GM12878 (cell line): ENCODE measurements around the gene GTSF1L.

ENCODE experiments used
- ATF3 ChIP-seq: IDR thresholded peaks from 2 replicates; pipeline ENCODE4 v1.6.1; 2011; ENCODE audit warnings: low read depth, mild to moderate bottlenecking, low read length, moderate library complexity, borderline replicate concordance; ENCODE audit errors: extremely low read depth
- BHLHE40 ChIP-seq, 2 experiments: fragments of 450-650 bp in 1 of 2; IDR thresholded peaks; 2 replicates each; pipeline ENCODE4 v1.6.1; 2011 to 2017; ENCODE audit warnings: low read depth in 2 of 2, borderline replicate concordance in 1 of 2, improper control_type of control experiment in 1 of 2, low read length in 1 of 2, mild to moderate bottlenecking in 1 of 2
- CEBPB ChIP-seq, 2 experiments: fragments of 150-350 bp in 1 of 2; IDR thresholded peaks; 2 replicates each; pipeline ENCODE4 v1.6.1; 2012 to 2014; ENCODE audit warnings: low read depth in 2 of 2, low read length in 2 of 2, borderline replicate concordance in 1 of 2, inconsistent platforms in 1 of 2
- CTCF ChIP-seq, 3 experiments: IDR thresholded peaks in 2 of 3; conservative IDR thresholded peaks in 1 of 3; 2 replicates each; pipeline ENCODE4 v1.5.1; 2011; ENCODE audit warnings: low read depth in 3 of 3, low read length in 3 of 3, mild to moderate bottlenecking in 3 of 3, control low read depth in 2 of 3, moderate library complexity in 2 of 3, inconsistent platforms in 1 of 3, mixed read lengths in 1 of 3; ENCODE audit not compliant: control insufficient read depth in 2 of 3, insufficient read depth in 1 of 3; ENCODE audit errors: extremely low read depth in 1 of 3
- EZH2 ChIP-seq: IDR thresholded peaks from 2 replicates; pipeline ENCODE4 v1.6.1; 2012; ENCODE audit warnings: low read depth, mild to moderate bottlenecking, control low read depth, inconsistent platforms, low read length, borderline replicate concordance; ENCODE audit not compliant: control insufficient read depth
- HDAC6 ChIP-seq: fragments of 200-600 bp; sonication (generic); IDR thresholded peaks from one replicate; pipeline ENCODE4 v1.8.0; 2017; ENCODE audit warnings: antibody characterized with exemption; ENCODE audit not compliant: unreplicated experiment
- IKZF2 ChIP-seq, 2 experiments: fragments of 450-650 bp; IDR thresholded peaks; 2 replicates each; pipeline ENCODE4 v1.6.1; 2017; ENCODE audit warnings: mild to moderate bottlenecking in 2 of 2, moderate library complexity in 2 of 2
- IRF3 ChIP-seq: fragments of 450-650 bp; IDR thresholded peaks from 2 replicates; pipeline ENCODE4 v1.6.1; 2014; ENCODE audit warnings: mild to moderate bottlenecking
- POLR2AphosphoS2 ChIP-seq: IDR thresholded peaks from 2 replicates; pipeline ENCODE4 v1.6.1; 2011; ENCODE audit warnings: low read depth, mild to moderate bottlenecking, low read length, improper control_type of control experiment, moderate library complexity
- POLR2AphosphoS5 ChIP-seq: IDR thresholded peaks from 2 replicates; pipeline ENCODE4 v1.6.1; 2011; ENCODE audit warnings: mild to moderate bottlenecking, low read length, inconsistent platforms
- RELB ChIP-seq: fragments of 450-650 bp; IDR thresholded peaks from 2 replicates; pipeline ENCODE4 v1.6.1; 2017; ENCODE audit warnings: low read depth, mild to moderate bottlenecking, moderate library complexity
- ZNF217 ChIP-seq: fragments of 450-650 bp; IDR thresholded peaks from 2 replicates; pipeline ENCODE4 v1.6.1; 2017; ENCODE audit warnings: antibody characterized with exemption, mild to moderate bottlenecking
- ZNF687 ChIP-seq: fragments of 450-650 bp; IDR thresholded peaks from 2 replicates; pipeline ENCODE4 v1.6.1; 2017; ENCODE audit warnings: mild to moderate bottlenecking, moderate library complexity

GRCh38 chr20:43716123-43716522 lies 10.7 kb downstream of the GTSF1L start:
- TF ChIP-seq RELB (no peak), ZNF687 (no peak), POLR2AphosphoS2 (no peak), CTCF (IDR thresholded peaks at IDR 0.05 in 2 of 3, conservative IDR thresholded peaks at IDR 0.05 in 1 of 3; ENCODE audit: control insufficient read depth in 2 of 3, extremely low read depth in 1 of 3, insufficient read depth in 1 of 3, low read depth in 3 of 3, low read length in 3 of 3) (no peak), ATF3 (no peak), POLR2AphosphoS5 (no peak), IRF3 (no peak), ZNF217 (no peak), BHLHE40 (IDR thresholded peaks at IDR 0.05; ENCODE audit: borderline replicate concordance in 1 of 2, low read depth in 2 of 2, low read length in 1 of 2) (no peak), CEBPB (IDR thresholded peaks at IDR 0.05; ENCODE audit: borderline replicate concordance in 1 of 2, low read depth in 2 of 2, low read length in 2 of 2) (no peak), HDAC6 (no peak), IKZF2 (IDR thresholded peaks at IDR 0.05) (no peak), EZH2 (no peak)
